H1 (cell line): Measurements from ENCODE around the gene MRPL54. TPM values are rescaled to one million over a fixed set of nuclear protein-coding genes. Genes with fewer than 3 reads are reported as not detected.
A peak's percentile ranks its signal among the peaks of the same experiment; 100 is the strongest.

ENCODE experiments used
- CTCF ChIA-PET: fragments of 300-600 bp; sonication (Branson Sonifier 250); formaldehyde crosslinking; loops from one replicate; lab custom pipeline; 2021; ENCODE audit not compliant: partially characterized antibody; lab: Charles Lee
- POLR2A ChIA-PET: fragments of 300-600 bp; sonication (Branson Sonifier 250); formaldehyde crosslinking; loops from one replicate; lab custom pipeline; 2021; ENCODE audit warnings: inconsistent platforms; ENCODE audit not compliant: partially characterized antibody; lab: Charles Lee
- DNase-seq, 2 experiments: peaks; one replicate each; pipeline versions ENCODE4 v3.0.0 to v3.0.0-alpha.2; 2010 to 2022; ENCODE audit warnings: low spot score in 2 of 2, low read depth in 1 of 2, mixed read lengths in 1 of 2
- FAIRE-seq: peaks from 2 replicates; lab custom pipeline; 2011; peaks lifted over from hg19 to GRCh38; lab: Jason Lieb, UNC
- H2AFZ ChIP-seq: 2 replicates; pipeline ENCODE4 v1.8.1; 2012; ENCODE audit warnings: low read length, inconsistent platforms
- H2AK5ac ChIP-seq: 2 replicates; pipeline ENCODE4 v1.6.1; 2013; ENCODE audit warnings: low read depth, low read length
- H2BK120ac ChIP-seq: replicated peaks from 2 replicates; pipeline ENCODE3; 2013; ENCODE audit warnings: low read depth, low read length, inconsistent platforms
- H2BK12ac ChIP-seq: 2 replicates; pipeline ENCODE4 v1.6.1; 2013; ENCODE audit warnings: low read depth, low read length
- H2BK15ac ChIP-seq: 2 replicates; pipeline ENCODE4 v1.6.1; 2013; ENCODE audit warnings: low read length
- H2BK20ac ChIP-seq: 2 replicates; pipeline ENCODE4 v1.6.1; 2013; ENCODE audit warnings: low read length
- H2BK5ac ChIP-seq: 2 replicates; pipeline ENCODE4 v1.6.1; 2013; ENCODE audit warnings: low read depth, low read length
- H3K14ac ChIP-seq: 2 replicates; pipeline ENCODE4 v1.6.1; 2013; ENCODE audit warnings: inconsistent platforms; ENCODE audit not compliant: insufficient read length
- H3K18ac ChIP-seq: 2 replicates; pipeline ENCODE4 v1.6.1; 2013; ENCODE audit warnings: low read length; ENCODE audit errors: extremely low read depth
- H3K23ac ChIP-seq: 2 replicates; pipeline ENCODE4 v1.6.1; 2013; ENCODE audit warnings: inconsistent platforms; ENCODE audit not compliant: insufficient read length
- H3K23me2 ChIP-seq: 2 replicates; pipeline ENCODE4 v1.6.1; 2013; ENCODE audit warnings: low read depth, low read length
- H3K27ac ChIP-seq: 2 replicates; pipeline ENCODE4 v1.6.1; 2011; ENCODE audit warnings: low read depth, low read length, inconsistent platforms
- H3K27me3 ChIP-seq, 4 experiments: replicated peaks in 1 of 4; 1 replicate in 1 of 4; 2 replicates in 3 of 4; pipeline versions ENCODE4 v1.6.1 to v1.8.1; 2011 to 2013; ENCODE audit warnings: low read length in 3 of 4, mild to moderate bottlenecking in 3 of 4, inconsistent platforms in 2 of 4, mixed read lengths in 2 of 4, moderate library complexity in 1 of 4; ENCODE audit not compliant: control insufficient read depth in 3 of 4, insufficient read depth in 3 of 4; ENCODE audit errors: extremely low read depth in 1 of 4
- H3K36me3 ChIP-seq, 4 experiments: 2 replicates each; pipeline versions ENCODE4 v1.6.1 to v1.8.1; 2011 to 2013; ENCODE audit warnings: mild to moderate bottlenecking in 4 of 4, low read length in 3 of 4, moderate library complexity in 2 of 4, control low read depth in 1 of 4, inconsistent platforms in 1 of 4; ENCODE audit not compliant: insufficient read depth in 4 of 4, control insufficient read depth in 2 of 4
- H3K4ac ChIP-seq: replicated peaks from 2 replicates; pipeline ENCODE3; 2013; ENCODE audit warnings: low read length, low read depth, mixed read lengths, inconsistent platforms; ENCODE audit not compliant: insufficient read length
- H3K4me1 ChIP-seq, 4 experiments: replicated peaks in 1 of 4; 1 replicate in 1 of 4; 2 replicates in 3 of 4; pipeline versions ENCODE4 v1.6.1 to v1.8.1; 2011 to 2013; ENCODE audit warnings: low read length in 3 of 4, inconsistent platforms in 2 of 4, mixed read lengths in 1 of 4; ENCODE audit not compliant: insufficient read depth in 4 of 4, control insufficient read depth in 3 of 4
- H3K4me2 ChIP-seq, 2 experiments: 2 replicates each; pipeline versions ENCODE4 v1.6.1 to v1.8.1; 2011 to 2013; ENCODE audit warnings: low read depth in 2 of 2, low read length in 2 of 2, control low read depth in 1 of 2, inconsistent platforms in 1 of 2, mild to moderate bottlenecking in 1 of 2; ENCODE audit not compliant: insufficient read depth in 1 of 2
- H3K4me3 ChIP-seq, 4 experiments: fragments of 200-600, 300-600 bp in 1 of 4; sonication (generic), shearing (Covaris generic), sonication (Bioruptor Twin) in 1 of 4; 2 replicates each; pipeline versions ENCODE4 v1.5.1 to v1.8.1; 2011 to 2016; ENCODE audit warnings: low read length in 4 of 4, low read depth in 3 of 4, control low read depth in 2 of 4, inconsistent platforms in 2 of 4, mild to moderate bottlenecking in 2 of 4, mixed read lengths in 1 of 4, moderate library complexity in 1 of 4; ENCODE audit not compliant: insufficient read depth in 2 of 4; ENCODE audit errors: extremely low read depth in 1 of 4
- H3K56ac ChIP-seq: replicated peaks from 2 replicates; pipeline ENCODE3; 2013; ENCODE audit warnings: low read depth, mild to moderate bottlenecking, mixed read lengths, low read length, inconsistent platforms; ENCODE audit not compliant: insufficient read length
- H3K79me1 ChIP-seq: 2 replicates; pipeline ENCODE4 v1.6.1; 2013; ENCODE audit warnings: low read depth, low read length, control low read depth
- H3K79me2 ChIP-seq, 2 experiments: 2 replicates each; pipeline versions ENCODE4 v1.6.1 to v1.8.1; 2012 to 2013; ENCODE audit warnings: low read length in 2 of 2, mild to moderate bottlenecking in 2 of 2, inconsistent platforms in 1 of 2; ENCODE audit not compliant: insufficient read depth in 2 of 2, control insufficient read depth in 1 of 2
- H3K9ac ChIP-seq, 4 experiments: replicated peaks in 1 of 4; 1 replicate in 1 of 4; 2 replicates in 3 of 4; pipeline versions ENCODE4 v1.6.1 to v1.8.1; 2011 to 2013; ENCODE audit warnings: low read depth in 3 of 4, low read length in 3 of 4, control low read depth in 2 of 4, mild to moderate bottlenecking in 2 of 4, moderate library complexity in 2 of 4, inconsistent platforms in 1 of 4; ENCODE audit errors: extremely low read depth in 1 of 4
- H3K9me3 ChIP-seq, 2 experiments: 2 replicates each; pipeline versions ENCODE4 v1.6.1 to v1.8.1; 2012 to 2013; ENCODE audit warnings: mild to moderate bottlenecking in 2 of 2, moderate library complexity in 2 of 2, control low read depth in 1 of 2, inconsistent platforms in 1 of 2, low read depth in 1 of 2, low read length in 1 of 2, mixed read lengths in 1 of 2; ENCODE audit not compliant: insufficient read depth in 2 of 2
- H4K20me1 ChIP-seq, 2 experiments: replicated peaks in 1 of 2; 2 replicates each; pipeline versions ENCODE3 to v1.8.1; 2011 to 2013; ENCODE audit warnings: inconsistent platforms in 2 of 2, low read length in 2 of 2, mild to moderate bottlenecking in 1 of 2; ENCODE audit not compliant: insufficient read depth in 2 of 2, control insufficient read depth in 1 of 2
- H4K5ac ChIP-seq: 2 replicates; pipeline ENCODE4 v1.6.1; 2013; ENCODE audit warnings: low read length, low read depth, mixed read lengths, inconsistent platforms; ENCODE audit not compliant: insufficient read length
- H4K8ac ChIP-seq: 2 replicates; pipeline ENCODE4 v1.8.0; 2013; ENCODE audit warnings: mild to moderate bottlenecking, moderate library complexity, low read length, inconsistent platforms; ENCODE audit not compliant: insufficient read depth; ENCODE audit errors: extremely low read depth
- H4K91ac ChIP-seq: replicated peaks from 2 replicates; pipeline ENCODE3; 2013; ENCODE audit warnings: low read length, mixed read lengths, inconsistent platforms; ENCODE audit not compliant: insufficient read length
- SIX5 ChIP-seq: IDR thresholded peaks from 2 replicates; pipeline ENCODE4 v1.6.1; 2011; ENCODE audit warnings: mild to moderate bottlenecking, low read depth, low read length
- TBP ChIP-seq: IDR thresholded peaks from 2 replicates; pipeline ENCODE4 v1.6.1; 2011; ENCODE audit warnings: low read depth, low read length, improper control_type of control experiment
- USF2 ChIP-seq: IDR thresholded peaks from 2 replicates; pipeline ENCODE4 v1.6.1; 2011; ENCODE audit warnings: low read length, improper control_type of control experiment
- WGBS, 2 experiments: shearing (Covaris generic) in 1 of 2; methylation state at CpG; one replicate each; pipeline versions ENCODE4 v1.1.6 to v1.1.7; 2013 to 2015; ENCODE audit warnings: low lambda C conversion rate in 2 of 2, mixed read lengths in 2 of 2, inconsistent platforms in 1 of 2, low coverage in 1 of 2, missing lambda C conversion rate in 1 of 2; ENCODE audit not compliant: insufficient replicate concordance in 2 of 2, insufficient coverage in 1 of 2, insufficient read length in 1 of 2; ENCODE audit errors: extremely low coverage in 1 of 2, missing lambda C conversion rate in 1 of 2; 5-methylcytosine and 5-hydroxymethylcytosine counted together
- polyA plus RNA-seq, 7 experiments: library from polyadenylated mRNA; depleted of rRNA in 3 of 7; stranded (reverse) in 5 of 7; unstranded in 2 of 7; fragments of >200 nt in 5 of 7; fragments of 200-250 nt in 2 of 7; gene quantifications; 1 replicate in 5 of 7; 2 replicates in 1 of 7; 4 replicates in 1 of 7; pipeline versions ENCODE4 v1.2.1 to v1.2.3, GENCODE V29; 2011 to 2013; ENCODE audit warnings: missing spikeins in 2 of 7, mixed read lengths in 2 of 7
- total RNA-seq: library from RNA; stranded (reverse); fragmentation: NEBNext Ultra II Directional; extraction: Animal tissue kit (Norgen Biotek cat#: 25700); gene quantifications from 2 replicates; pipeline ENCODE4 v1.2.1, GENCODE V29; 2021

MRPL54 gene
- total and polyA plus RNA-seq, 2 of the 8 experiments (the other 6 are each of a cell fraction or from before 2014, with no cell fraction given): 63.8 to 72.8 TPM

GRCh38 chr19:3743486-3743885 is 19.0 kb upstream of the MRPL54 start:
- TF ChIP-seq SIX5 (peak; percentile 36), TBP (no peak), USF2 (peak; percentile 54; the same call in 1 of the 2 replicates)
- no peak overlapping the region for H3K27ac ChIP-seq
- FAIRE-seq (peak; percentile 60), DNase-seq (no peak)
- H2BK20ac ChIP-seq: no peak overlapping the region
- H3K4me1 ChIP-seq: no peaks in the 10 kb centered on the region
- H4K8ac ChIP-seq: no peak overlapping the region
- no peak overlapping the region for H3K9ac ChIP-seq
- H3K4me3 ChIP-seq: no peak overlapping the region
- no peaks in the 10 kb centered on the region for H3K79me2 ChIP-seq
- no peak overlapping the region for H3K14ac ChIP-seq
- no peak overlapping the region for H3K4me2 ChIP-seq
- no peak overlapping the region for H3K23ac ChIP-seq
- no peak overlapping the region for H3K56ac ChIP-seq
- H3K9me3 ChIP-seq: no peaks in the 10 kb centered on the region
- ChIA-PET POLR2A (interaction anchor here (0.6 kb wide), 1 partner anchor 22 kb away, joined by 3 read pairs; no protein-coding TSS in a partner anchor), CTCF (interaction anchor here (2.4 kb wide), 1 partner anchor 18 kb away, joined by 8 read pairs; the partner anchor contains the start of genes APBA3 and MRPL54)
- no peak overlapping the region for H2AK5ac ChIP-seq
- no peaks in the 10 kb centered on the region for H3K27me3 ChIP-seq
- H2BK5ac ChIP-seq: no peak overlapping the region
- no peak overlapping the region for H4K91ac ChIP-seq
- H4K5ac ChIP-seq: no peak overlapping the region
- H2BK15ac ChIP-seq: no peak overlapping the region
- no peak overlapping the region for H2BK120ac ChIP-seq
- WGBS, 2 experiments: 96% methylated on average over 2 of the region's 2 CpGs; no CpG with 5 or more reads in 1 of the 2 experiments
- H3K23me2 ChIP-seq: no peaks in the 10 kb centered on the region
- no peak overlapping the region for H3K4ac ChIP-seq
- no peak overlapping the region for H2AFZ ChIP-seq
- H2BK12ac ChIP-seq: no peak overlapping the region
- peaks cover 0 to 3% of the 10 kb centered on the region in 2 experiments for H4K20me1 ChIP-seq
- no peak overlapping the region for H3K18ac ChIP-seq
- H3K79me1 ChIP-seq: no peaks in the 10 kb centered on the region
- H3K36me3 ChIP-seq: peaks cover 0 to 3% (median 0%) of the 10 kb centered on the region in 4 experiments; a peak in 2 of 8 replicates
